SJSA1 (cell line): ENCODE results near the gene PRPF39. TPM values are rescaled to one million over a fixed set of nuclear protein-coding genes. Genes with fewer than 3 reads are reported as not detected.

Source experiments
- total RNA-seq: library from RNA; depleted of rRNA; stranded (reverse); fragments of >200 nt; shearing (Covaris generic); gene quantifications from 2 replicates; pipeline ENCODE4 v1.2.3, GENCODE V29; 2014; rRNA removed

Gene PRPF39
- total RNA-seq, 1 experiment from 2014 or later = 24.8 TPM

Other genes with a start within 250 kb of the PRPF39 start
- gene KLHL28, start 122.2 kb upstream of the PRPF39 start, total RNA-seq = 2.8 and 5.0 TPM in 2 replicates
- gene TOGARAM1, start 121.9 kb upstream of the PRPF39 start, total RNA-seq = 5.4 and 8.8 TPM in 2 replicates
- 31.7 and 56.9 TPM in 2 replicates for gene FKBP3, start 50.4 kb downstream of the PRPF39 start, total RNA-seq
- gene FANCM, start 51.8 kb downstream of the PRPF39 start, total RNA-seq = 8.1 and 11.3 TPM in 2 replicates
- gene MIS18BP1, start 169.1 kb downstream of the PRPF39 start, total RNA-seq = 36.3 and 47.8 TPM in 2 replicates